A549 treated with AZD9567 at 1 μM for 4 hours (cell line): ENCODE results near the gene RRP15. TPM values are rescaled to one million over a fixed set of nuclear protein-coding genes. Genes with fewer than 3 reads are reported as not detected.

ENCODE experiments used
- total RNA-seq: library from RNA; stranded (reverse); fragments of 200-300 nt; extraction: Qiagen RNA extraction; gene quantifications from 5 replicates; pipeline ENCODE4 v1.2.3, GENCODE V29; 2022; ENCODE audit not compliant: insufficient read depth

The RRP15 gene
- 25.9 to 37.2 TPM (median 26.9 TPM) in 5 replicates for total RNA-seq

GRCh38 chr1:218284917-218285635 is at the start of gene RRP15:
Gene RRP15, plus strand, starts transcription at chr1:218285293. Its CDS starts 24 bp downstream, at chr1:218285317.

GRCh38 chr1:218344814-218345672 is 60.0 kb downstream of the RRP15 start, which contains the start of gene TGFB2:
Gene TGFB2, plus strand, starts transcription at chr1:218345336. Its CDS starts 1,366 bp downstream, at chr1:218346702.

Other genes with a start within 250 kb of the RRP15 start
- 7.1 to 10.3 TPM (median 9.7 TPM) in 5 replicates for gene TGFB2, start 60.0 kb downstream of the RRP15 start, total RNA-seq